NCI-H460 (cell line): Measurements from ENCODE around the gene ALAS1. TPM values are rescaled to one million over a fixed set of nuclear protein-coding genes. Genes with fewer than 3 reads are reported as not detected.
"Not testable (repeated sequence)": the region's sequence is repeated elsewhere in the genome, so short reads cannot be mapped to it uniquely, and the experiment has no call there.

Experiments
- DNase-seq: peaks from one replicate; pipeline ENCODE4 v3.0.0-alpha.2; 2016; ENCODE audit warnings: low read depth; ENCODE audit errors: extremely low read depth
- total RNA-seq: library from RNA; depleted of rRNA; stranded (reverse); fragments of >200 nt; shearing (Covaris generic); gene quantifications from 2 replicates; pipeline ENCODE4 v1.2.3, GENCODE V29; 2014

The ALAS1 gene
- total RNA-seq, 1 experiment from 2014 or later = 56.3 TPM

DNA sequence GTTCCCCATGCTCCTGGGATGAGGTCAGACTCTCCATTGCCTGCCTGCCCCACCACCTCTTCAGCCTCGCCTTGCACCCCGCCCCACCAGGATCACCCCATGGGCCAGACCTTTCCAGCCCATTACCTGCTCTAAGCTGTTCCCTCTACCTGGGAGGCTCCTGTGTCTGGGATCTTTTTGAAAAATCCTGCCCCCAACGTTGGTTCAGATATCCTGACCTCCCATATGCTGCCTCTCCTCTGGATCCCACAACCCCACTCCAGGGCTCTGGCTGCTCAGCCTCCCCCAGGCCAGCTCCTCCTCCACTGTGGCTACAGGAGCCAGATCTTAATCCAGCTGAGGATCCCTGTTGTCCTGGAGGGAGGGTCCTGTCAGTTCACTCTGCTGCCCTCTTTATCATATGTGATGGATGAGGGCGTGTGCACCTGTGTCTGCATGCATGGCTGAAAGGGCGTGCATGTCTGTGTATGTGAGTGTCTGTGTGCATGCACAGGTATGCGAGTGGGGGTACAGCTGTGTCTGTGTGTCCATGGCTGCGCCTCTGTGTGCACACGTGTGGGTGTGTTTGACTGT lies 21.7 kb upstream of the ALAS1 start:
- no peak for DNase-seq

DNA sequence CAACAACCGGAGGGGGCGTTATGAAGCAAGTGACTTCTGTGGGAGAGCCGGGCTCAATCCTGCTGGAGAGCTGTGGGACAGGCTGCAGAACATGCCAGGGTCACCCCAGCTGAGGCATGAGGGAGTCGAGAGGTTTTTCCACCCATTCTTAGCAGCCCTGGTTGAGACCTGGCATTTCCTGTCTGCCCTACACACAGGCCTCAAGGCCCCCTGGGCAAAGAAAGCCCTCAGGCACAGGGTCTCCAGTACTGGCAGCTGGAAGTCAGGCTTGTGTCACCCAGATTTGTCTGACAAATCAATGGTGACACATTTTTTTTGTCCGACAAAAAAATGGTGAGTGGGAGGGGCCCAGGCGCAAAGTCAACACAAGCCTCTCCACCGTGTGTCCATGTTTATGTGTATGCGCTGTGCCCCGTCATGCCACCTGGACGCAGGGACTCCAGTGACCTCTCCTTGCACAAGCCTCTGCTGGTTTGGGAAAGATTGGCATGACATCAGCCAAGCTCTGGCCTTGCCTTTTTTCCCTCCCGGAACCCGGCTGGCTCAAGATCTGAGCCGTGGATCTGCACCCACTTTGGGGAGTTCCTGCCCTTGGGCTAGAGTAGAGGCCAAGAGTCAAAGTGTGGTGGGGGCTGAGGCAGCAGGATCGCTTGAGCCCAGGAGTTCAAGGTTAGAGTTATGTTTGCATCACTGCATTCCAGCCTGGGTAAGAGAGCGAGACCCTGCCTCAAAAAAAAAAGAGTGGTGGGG lies 20.8 kb upstream of the ALAS1 start:
- DNase-seq = no peak

DNA sequence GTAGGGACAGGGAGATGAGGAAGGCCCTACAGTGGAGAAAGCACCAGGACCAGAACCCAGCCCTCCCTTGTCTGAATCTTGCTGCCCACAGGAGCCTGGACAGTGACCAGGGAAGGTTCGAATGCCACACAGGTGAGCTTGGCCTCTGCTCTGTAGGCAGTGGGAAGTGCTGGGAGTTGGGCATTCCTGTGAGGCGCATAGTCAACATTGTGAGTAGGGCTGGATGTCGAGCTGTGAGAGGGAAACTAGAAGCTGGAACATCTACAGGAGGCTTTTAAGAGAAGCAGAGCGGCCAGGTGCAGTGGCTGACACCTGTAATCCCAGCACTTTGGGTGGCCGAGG lies 20.3 kb upstream of the ALAS1 start:
- DNase-seq = no peak

DNA sequence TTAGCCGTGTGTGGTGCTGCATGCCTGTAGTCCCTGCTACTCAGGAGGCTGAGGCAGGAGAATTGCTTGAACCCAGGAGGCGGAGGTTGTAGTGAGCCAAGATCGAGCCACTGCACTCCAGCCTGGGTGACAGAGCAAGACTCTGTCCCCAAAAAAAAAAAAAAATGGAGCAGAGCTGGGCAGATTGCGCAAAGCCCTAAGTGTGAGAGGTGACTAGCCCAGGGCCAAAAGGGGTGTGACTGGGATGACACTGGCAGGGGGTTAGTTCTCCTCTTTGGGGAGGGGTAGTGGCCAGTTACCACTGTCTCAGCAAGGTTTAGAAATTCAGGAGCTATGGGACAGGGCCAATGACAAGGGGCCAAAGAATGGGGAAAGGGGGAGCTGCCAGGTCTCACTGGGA lies 19.8 kb upstream of the ALAS1 start:
- not testable (repeated sequence) for DNase-seq

DNA sequence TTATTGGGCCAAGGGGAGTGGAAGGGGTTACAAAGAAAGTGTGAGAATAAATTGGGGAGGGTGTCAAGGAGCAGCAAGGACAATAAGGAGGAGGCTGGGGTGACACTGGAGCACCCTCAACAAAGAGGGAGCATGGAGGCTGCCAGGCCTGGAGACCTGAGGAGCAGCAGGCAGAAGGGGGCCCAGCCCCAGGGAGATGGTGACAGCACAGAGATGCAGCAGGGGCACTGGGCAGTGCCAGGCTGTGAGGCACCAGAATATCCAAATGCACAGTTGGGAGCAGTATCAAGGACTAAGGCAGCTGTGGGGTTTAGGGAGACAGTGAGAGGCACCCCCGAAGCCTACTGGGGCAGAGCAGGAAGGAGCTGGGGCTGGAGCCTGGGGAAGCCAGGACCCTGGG lies 19.4 kb upstream of the ALAS1 start:
- DNase-seq = no peak

DNA sequence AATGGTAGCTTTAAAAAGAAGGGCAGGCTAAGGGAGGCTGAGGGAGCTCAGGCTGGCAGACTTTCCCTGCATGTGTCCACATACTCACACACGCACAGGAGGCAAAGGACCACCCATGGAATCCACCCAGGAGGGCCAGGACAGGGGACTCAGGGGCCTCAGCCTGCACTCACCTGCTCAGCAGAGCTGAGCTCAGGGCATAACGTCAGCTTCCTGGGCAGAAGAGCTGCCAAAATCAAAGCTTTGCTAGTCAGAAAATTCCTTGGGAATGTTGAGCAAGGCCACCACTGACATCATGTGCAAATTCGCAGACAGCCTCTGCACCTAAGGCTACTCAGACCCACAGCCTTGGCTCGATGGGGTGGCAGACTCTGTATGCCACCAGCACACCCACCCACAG lies 16.4 kb upstream of the ALAS1 start:
- DNase-seq = no peak

DNA sequence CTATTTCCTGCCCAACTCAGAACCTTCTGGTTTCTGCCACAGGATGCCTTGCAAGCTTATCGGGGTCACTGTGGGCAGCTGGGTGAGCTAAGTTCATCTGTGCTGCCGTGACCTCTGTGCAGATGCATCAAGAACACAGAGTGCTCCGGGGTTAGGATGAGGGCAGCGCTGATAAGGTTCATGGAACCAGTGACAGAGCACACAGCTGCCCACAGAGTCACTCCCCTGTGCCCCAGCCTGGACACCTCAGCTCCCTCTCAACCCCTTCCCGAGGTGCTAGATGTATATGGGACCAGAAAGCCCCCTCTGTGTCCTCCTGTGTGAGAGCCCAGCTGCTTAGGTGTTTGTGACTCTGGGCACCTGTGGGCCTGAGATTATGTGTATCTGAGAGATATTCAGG lies 15.8 kb upstream of the ALAS1 start:
- DNase-seq = no peak

DNA sequence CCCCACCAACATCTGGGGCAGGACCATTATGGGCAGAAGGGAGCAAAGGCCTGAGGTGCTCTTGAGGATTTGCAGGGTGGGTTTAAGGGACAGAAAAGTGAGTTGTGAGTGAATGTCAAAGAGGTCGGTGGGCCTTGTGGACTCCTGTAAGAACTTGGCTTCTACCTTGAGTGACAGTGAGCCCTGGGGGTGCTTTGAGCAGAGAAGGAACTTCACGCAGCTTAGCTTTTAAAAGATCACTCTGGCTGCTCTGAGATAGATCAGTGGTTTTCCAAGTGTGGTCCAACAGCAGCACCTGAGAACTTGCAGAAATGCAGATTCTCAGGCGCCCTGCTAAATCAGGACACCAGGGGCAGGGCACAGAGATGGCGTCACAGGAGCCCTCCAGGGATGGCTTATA lies 15.3 kb upstream of the ALAS1 start:
- no peak for DNase-seq

DNA sequence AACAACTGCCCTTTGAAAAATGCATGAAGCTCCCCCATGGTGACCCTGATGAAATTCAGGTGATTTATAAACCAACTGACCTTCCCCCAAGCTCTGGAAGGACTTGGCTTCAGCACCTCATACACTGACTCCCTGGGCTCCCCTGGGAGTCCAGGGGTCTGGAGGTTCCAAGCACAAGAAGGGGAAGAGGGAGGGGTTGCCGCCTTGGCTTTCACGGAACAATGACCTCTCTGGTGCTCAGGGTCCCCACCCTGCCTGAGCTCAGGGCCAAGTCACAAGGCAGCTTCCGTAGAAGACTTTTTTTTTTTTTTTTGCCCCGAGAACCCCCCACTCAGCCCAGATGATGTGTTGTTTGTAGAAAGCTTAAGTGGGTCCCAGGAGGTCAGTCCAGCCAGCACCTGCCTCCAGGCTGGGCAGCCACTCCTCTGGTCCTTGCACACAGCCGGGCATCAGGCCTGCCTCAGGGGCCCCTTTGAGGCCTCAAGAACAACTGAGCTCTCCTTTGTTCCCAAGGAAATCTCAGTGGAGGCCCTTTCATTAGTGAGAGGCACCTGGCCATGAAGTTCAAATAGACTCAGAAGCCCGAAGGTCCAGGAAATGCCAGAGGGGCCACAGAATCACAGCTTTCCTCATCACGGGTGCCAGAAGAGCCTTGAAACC lies 14.0 kb upstream of the ALAS1 start:
- DNase-seq = no peak

DNA sequence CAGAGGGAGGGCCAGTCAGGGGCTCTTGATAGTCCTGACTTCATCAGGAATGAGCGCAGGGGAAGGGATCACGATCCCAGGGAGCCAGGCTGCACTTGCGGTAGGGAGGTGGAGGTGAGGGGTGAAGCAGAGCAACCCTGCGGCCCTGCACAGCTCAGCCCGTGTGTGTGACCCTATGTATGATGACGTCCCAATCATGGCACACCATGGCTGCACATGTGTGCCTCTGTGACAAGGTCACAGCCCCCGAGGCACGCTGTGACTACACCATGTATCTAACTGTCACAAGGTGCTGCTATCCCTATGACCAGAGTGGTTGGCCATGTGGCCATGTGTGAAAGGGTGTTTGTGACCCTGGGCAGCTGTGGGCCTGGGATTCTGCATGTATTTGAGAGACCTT lies 13.3 kb upstream of the ALAS1 start:
- no peak for DNase-seq

DNA sequence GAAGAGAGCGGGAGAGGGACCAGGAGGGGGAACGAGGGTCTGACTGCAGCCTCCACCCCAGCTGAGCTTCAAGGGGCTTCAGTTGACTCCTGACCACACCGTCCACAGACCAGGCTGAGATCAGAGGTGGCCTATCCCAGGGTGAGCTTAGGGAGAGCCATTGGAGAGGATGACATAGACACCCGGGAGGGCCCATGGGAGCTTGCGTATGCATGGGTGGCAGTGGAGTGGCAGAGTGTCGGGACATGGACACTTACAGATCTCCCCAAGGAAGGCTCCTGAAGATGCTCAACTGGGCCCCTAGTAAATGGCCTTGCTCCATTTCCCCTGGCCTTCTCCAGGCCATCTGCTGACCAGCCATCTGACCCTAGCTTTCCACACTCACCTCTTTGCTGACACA lies 12.6 kb upstream of the ALAS1 start:
- no peak for DNase-seq

DNA sequence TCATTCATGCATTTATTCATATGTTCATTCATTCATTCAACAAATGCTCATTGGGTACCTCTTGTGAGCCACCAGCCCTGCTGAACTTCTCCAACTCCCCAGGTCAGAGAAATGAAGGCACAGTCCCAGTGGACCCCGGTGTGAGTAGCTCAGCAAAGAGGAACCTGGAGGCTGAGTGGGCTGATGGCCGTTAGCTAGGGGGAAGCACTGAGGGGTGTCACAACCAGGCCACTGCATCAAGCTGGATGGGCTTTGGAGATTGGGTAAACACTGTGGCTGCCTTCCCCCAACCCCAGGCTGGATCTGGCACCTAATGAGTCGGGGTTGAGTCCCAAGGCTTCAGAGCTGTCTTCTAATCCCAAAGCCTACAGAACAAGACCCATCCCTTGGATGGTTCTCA lies 12.1 kb upstream of the ALAS1 start:
- DNase-seq = no peak

DNA sequence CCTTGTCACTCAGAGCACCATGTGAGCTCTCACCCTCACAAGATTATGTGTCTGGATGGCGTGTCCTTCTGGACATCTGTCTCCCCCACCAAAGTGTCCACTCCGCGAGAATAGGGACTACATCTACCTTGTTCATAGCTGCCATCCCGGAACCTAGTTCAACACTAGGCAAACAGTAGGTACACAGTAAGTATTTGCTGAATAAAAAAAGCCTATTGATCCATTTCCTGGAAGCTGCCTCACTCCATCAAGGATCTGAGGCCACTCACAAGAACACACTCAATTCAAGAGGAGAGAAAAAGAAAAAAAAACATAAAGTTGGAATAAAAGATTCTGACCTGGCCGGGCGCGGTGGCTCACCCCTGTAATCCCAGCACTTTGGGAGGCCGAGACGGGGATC lies 11.2 kb upstream of the ALAS1 start:
- DNase-seq = no peak

DNA sequence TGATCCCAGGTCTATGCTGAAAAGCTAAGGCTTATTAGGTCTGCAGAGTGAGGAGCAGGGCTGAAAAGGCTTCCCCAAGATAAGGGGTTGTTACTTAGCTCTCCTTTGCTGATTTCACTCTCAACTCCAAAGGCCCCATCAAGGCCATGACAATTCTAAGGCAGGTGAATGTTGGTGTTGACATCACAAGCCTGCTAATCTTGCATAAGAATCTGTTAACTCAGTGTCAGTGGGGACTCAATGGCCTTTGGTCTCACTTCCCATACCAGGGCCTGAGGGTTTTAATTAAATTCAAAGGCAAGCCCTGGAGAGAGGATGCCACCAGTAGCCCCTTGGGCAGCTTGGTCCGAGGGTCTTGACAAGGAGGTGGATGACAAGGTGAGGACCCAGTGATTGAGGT lies 9.4 kb upstream of the ALAS1 start:
- DNase-seq = no peak

DNA sequence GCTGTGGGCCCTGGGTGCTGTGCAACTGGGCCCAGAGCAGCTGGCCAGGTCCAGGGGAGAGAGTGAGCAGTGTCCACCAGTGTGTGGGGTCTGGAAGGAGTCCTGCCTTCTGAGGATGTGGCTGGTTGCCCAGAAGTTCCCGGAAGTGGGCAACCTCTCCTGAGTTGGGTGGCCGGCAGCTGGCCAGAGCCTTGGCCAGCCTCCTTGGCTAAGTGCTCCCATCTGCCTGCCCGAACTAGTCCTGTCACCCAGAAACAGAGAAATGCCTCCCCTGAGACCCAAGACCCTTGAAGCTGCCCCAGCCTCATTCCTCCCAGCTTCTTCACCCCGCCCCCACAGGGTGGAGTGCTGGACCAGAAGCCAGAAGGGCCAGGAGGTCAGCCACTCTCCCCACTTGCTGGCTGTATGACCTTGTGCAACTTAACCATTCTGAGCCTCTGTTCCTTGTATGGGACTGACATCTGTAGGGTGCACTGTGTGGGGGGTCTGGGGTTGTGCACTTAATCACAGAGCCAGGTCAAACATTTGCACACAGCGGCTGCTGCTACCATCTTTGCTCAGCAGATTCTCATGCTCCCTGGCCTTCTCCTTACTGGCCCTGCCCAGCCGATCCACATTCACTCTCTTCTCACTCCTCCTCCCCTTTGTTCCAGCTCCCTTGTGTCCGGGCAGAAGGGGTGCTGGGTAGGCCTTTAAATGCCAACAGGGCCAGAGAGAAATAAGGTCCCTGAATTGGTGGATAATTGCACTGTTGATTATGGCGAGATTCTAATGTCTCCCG lies 7.5 kb upstream of the ALAS1 start:
- no peak for DNase-seq

DNA sequence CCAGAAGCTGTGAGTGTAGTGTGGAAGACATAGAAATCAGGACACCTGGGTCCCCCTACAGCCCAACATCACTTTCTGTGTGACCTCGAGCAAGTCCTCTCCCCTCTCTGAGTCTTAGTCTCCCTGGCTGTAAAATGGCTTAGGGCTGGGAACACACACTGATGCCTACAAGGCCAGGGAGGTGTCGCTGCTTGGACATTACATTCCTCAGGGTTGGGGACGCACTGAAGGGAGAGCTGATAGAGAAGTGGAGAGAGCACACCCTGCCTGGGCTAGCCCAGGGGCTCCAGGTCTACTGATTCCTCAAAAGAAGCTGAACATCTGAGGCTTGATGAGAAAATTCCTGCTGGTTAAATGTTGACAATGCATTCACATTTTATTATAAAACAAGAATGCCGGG lies 6.3 kb upstream of the ALAS1 start:
- no peak for DNase-seq

DNA sequence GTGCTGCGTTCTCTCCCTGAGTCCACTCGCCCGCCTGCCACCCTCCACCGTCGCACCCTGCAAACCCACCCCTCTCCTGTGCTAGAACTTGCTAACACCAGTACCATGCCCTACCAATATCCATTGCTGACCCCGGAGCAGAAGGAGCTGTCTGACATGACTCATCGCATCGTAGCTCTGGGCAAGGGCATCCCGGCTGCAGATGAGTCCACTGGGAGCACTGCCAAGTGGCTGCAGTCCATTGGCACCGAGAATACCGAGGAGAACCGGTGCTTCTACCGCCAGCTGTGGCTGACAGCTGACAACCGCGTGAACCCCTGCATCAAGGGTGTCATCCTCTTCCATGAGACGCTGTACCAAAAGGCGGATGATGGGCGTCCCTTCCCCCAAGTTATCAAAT lies 4.9 kb upstream of the ALAS1 start:
- DNase-seq = no peak

DNA sequence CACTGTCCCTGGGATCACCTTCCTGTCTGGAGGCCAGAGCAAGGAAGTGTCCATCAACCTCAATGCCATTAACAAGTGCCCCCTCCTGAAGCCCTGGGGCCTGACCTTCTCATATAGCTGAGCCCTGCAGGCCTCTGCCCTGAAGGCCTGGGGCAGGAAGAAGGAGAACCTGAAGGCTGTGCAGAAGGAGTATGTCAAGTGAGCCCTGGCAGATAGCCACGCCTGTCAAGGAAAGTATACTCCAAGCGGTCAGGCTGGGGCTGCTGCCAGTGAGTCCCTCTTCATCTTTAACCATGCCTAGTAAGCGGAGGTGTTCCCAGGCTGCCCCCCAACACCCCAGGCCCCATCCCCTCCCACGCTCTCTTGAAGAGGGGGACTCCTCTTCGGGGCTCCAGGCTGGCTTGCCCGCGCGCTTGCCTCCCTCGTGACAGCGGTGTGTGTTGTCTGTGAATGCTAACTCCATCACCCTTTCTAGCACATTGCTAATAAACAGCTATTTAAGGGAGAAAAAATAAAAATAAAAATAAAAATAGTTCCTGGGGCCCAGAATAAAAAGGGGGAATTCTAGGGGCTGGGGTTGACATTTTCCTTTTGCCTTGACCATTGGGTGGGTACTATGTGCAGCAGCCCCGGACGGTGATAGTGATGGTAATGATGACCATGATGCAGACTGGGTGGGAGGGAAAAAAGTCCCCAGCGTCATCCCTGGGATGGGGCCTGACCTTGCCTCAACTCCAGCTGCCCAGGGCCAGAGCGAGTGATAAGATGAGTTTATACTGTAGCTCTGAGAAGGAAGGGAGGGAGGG lies 3.3 kb upstream of the ALAS1 start:
- no peak for DNase-seq

DNA sequence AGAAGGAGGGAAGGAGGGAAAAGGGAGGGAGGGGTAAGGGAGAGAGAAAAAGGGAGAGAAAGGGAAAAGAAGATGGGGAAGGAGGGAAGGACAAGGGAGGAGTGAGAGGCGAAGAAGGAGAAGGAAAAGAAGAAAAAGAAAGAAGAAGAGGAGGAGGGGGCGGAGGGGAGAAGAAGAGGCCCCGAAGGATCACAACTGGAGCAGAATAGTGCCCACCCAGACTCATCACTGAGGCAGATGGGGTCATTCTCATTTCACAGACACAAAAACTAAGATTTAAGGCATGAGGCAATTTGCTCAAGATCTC lies 2.7 kb upstream of the ALAS1 start:
- no peak for DNase-seq

DNA sequence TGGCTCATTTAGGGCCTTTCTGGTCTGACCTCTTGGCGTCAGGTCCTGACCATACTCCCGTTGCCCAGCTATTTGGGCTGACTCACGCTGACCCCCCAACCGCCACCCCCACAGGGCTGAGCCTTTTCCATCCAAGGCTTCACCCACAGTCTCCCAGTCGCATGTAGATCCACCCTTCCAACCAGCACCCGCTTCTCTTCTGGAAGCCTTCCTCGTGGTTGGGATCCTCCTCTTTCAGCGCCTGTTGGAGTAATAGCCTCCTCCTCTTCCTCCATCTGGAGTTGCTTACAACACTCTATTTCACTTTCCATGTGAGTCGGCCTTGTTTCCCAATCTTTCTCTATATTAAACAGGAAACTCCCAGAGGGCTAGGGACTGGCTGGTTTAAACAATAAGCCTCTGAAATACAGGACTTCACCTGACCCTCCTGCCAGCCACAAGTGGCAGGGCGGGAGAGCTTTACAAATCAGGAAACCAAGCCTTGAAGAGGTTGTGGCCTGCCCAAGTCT lies 2.1 kb upstream of the ALAS1 start:
- DNase-seq = no peak

DNA sequence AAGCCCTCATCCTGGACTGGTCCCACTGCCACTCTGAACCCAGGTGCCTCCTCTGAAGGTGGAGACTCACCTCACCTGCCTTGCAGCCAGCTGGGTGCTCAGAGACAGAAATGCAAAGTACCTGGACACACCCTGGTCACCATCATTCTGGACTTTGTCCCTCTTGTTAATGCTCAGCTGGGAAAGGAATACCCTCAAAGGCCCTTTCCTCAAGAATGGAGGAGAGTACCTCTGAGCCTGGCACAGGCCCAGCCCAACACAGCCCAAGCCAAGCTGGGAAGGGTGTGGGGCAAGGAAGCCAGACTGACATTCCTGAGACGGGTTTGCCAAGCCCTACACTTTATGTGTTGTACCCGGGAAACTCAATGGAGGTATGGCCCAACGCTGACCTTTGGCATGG lies 983 bp upstream of the ALAS1 start:
- no peak for DNase-seq
